CD4-positive, alpha-beta T cell treated with Interleukin-17A for 4 hours (primary cell): Measurements from ENCODE around the gene CPE.

Experiments
- DNase-seq: peaks from one replicate; pipeline ENCODE4 v3.0.0-alpha.2; 2020; ENCODE audit warnings: mixed read lengths

CPE gene

GRCh38 chr4:165367040-165367439 is 11.8 kb upstream of the CPE start:
- DNase-seq = no peak

GRCh38 chr4:165368114-165368513 is 10.7 kb upstream of the CPE start:
- DNase-seq = no peak

GRCh38 chr4:165368567-165368966 is 10.2 kb upstream of the CPE start:
- DNase-seq = no peak

GRCh38 chr4:165369522-165369921 is 9.3 kb upstream of the CPE start:
- DNase-seq = no peak

GRCh38 chr4:165370530-165370929 is 8.3 kb upstream of the CPE start:
- no peak for DNase-seq

GRCh38 chr4:165375465-165375864 is 3.3 kb upstream of the CPE start:
- no peak for DNase-seq

GRCh38 chr4:165378398-165378744 is 437 bp upstream of the CPE start:
- DNase-seq = no peak

GRCh38 chr4:165379678-165380064 is 863 bp downstream of the CPE start:
- DNase-seq = no peak

GRCh38 chr4:165380805-165381204 is 2.0 kb downstream of the CPE start:
- DNase-seq = no peak

GRCh38 chr4:165381821-165382373 is 3.1 kb downstream of the CPE start:
- DNase-seq = no peak

- no peak for DNase-seq
Measured at GRCh38 chr4:165382640-165383039, 3.8 kb downstream of the CPE start.

- no peak for DNase-seq
Measured at GRCh38 chr4:165383591-165384073, 4.8 kb downstream of the CPE start.

GRCh38 chr4:165384186-165384585 is 5.4 kb downstream of the CPE start:
- no peak for DNase-seq

GRCh38 chr4:165384598-165384997 is 5.8 kb downstream of the CPE start:
- DNase-seq = no peak

GRCh38 chr4:165385126-165385525 is 6.3 kb downstream of the CPE start:
- no peak for DNase-seq

GRCh38 chr4:165386328-165386727 is 7.5 kb downstream of the CPE start:
- DNase-seq = no peak

- no peak for DNase-seq
Measured at GRCh38 chr4:165388756-165389155, 9.9 kb downstream of the CPE start.

- no peak for DNase-seq
Measured at GRCh38 chr4:165393051-165393450, 14.2 kb downstream of the CPE start.

- no peak for DNase-seq
Measured at GRCh38 chr4:165393704-165394103, 14.9 kb downstream of the CPE start.

GRCh38 chr4:165394275-165394674 is 15.5 kb downstream of the CPE start:
- no peak for DNase-seq

GRCh38 chr4:165398570-165398969 is 19.8 kb downstream of the CPE start:
- no peak for DNase-seq

GRCh38 chr4:165402375-165402774 is 23.6 kb downstream of the CPE start:
- DNase-seq = no peak

GRCh38 chr4:165403048-165403447 is 24.2 kb downstream of the CPE start:
- no peak for DNase-seq

GRCh38 chr4:165403637-165404036 is 24.8 kb downstream of the CPE start:
- DNase-seq = no peak

GRCh38 chr4:165404080-165404479 is 25.3 kb downstream of the CPE start:
- DNase-seq = no peak

GRCh38 chr4:165404696-165405095 is 25.9 kb downstream of the CPE start:
- DNase-seq = no peak
